Measurements from ENCODE around the gene VDR.

VDR gene

GRCh38 chr12:47927346-47927745, 22.6 kb upstream of the VDR start:
- no peak for FAIRE-seq

GRCh38 chr12:47921907-47922306, 17.1 kb upstream of the VDR start:
- no peak for FAIRE-seq

GRCh38 chr12:47920913-47921312, 16.1 kb upstream of the VDR start:
- FAIRE-seq: no peak

GRCh38 chr12:47913081-47913480, 8.3 kb upstream of the VDR start:
- no peak for FAIRE-seq

GRCh38 chr12:47912556-47912955, 7.8 kb upstream of the VDR start:
- FAIRE-seq: no peak

- no peak for FAIRE-seq
Observed at GRCh38 chr12:47910981-47911380, 6.2 kb upstream of the VDR start.

GRCh38 chr12:47910486-47910885, 5.7 kb upstream of the VDR start:
- no peak for FAIRE-seq

GRCh38 chr12:47909839-47910465, 5.2 kb upstream of the VDR start:
- FAIRE-seq: no peak

GRCh38 chr12:47908738-47909137, 3.9 kb upstream of the VDR start:
- no peak for FAIRE-seq

- FAIRE-seq: no peak
Observed at GRCh38 chr12:47907851-47908454, 3.2 kb upstream of the VDR start.

- FAIRE-seq: no peak
Observed at GRCh38 chr12:47903927-47904712, 674 bp downstream of the VDR start.

GRCh38 chr12:47903151-47903611, 1.6 kb downstream of the VDR start:
- FAIRE-seq: no peak

GRCh38 chr12:47902131-47902639, 2.6 kb downstream of the VDR start:
- FAIRE-seq: no peak

GRCh38 chr12:47901718-47902093, 3.1 kb downstream of the VDR start:
- FAIRE-seq: no peak

GRCh38 chr12:47901063-47901717, 3.6 kb downstream of the VDR start:
- FAIRE-seq: no peak

- no peak for FAIRE-seq
Observed at GRCh38 chr12:47900131-47901062, 4.4 kb downstream of the VDR start.

- FAIRE-seq: no peak
Observed at GRCh38 chr12:47899466-47899865, 5.3 kb downstream of the VDR start.

GRCh38 chr12:47896633-47897032, 8.2 kb downstream of the VDR start:
- no peak for FAIRE-seq

GRCh38 chr12:47896022-47896421, 8.8 kb downstream of the VDR start:
- no peak for FAIRE-seq

GRCh38 chr12:47894652-47895051, 10.1 kb downstream of the VDR start:
- FAIRE-seq: no peak

GRCh38 chr12:47894068-47894467, 10.7 kb downstream of the VDR start:
- no peak for FAIRE-seq

GRCh38 chr12:47892819-47893218, 12.0 kb downstream of the VDR start:
- FAIRE-seq: no peak
